Measurements from ENCODE around the gene ANKRD34A. TPM values are rescaled to one million over a fixed set of nuclear protein-coding genes. Genes with fewer than 3 reads are reported as not detected.

The ANKRD34A gene
- polyA plus RNA-seq (0.16 and 1.7 TPM in 2 replicates), polyA minus RNA-seq (0.73 and 1.5 TPM in 2 replicates)

GRCh38 chr1:145964328-145965118 is at the start of gene ANKRD34A, which contains the start of gene POLR3GL:
Gene ANKRD34A (minus strand): TSS chr1:145964575. CDS start chr1:145961759, 2,816 bp downstream.
Gene POLR3GL (plus strand): TSS chr1:145964690. CDS start chr1:145974866, 10,176 bp downstream.
- Histone ChIP-seq H3K9me3 (ENCODE audit: low read length) (no peaks in the 10 kb centered on the region), H3K9ac (ENCODE audit: low read length) (peak within 1 kb of the TSS; percentile 68), H3F3A (ENCODE audit: insufficient read depth, low read length, poor library complexity, severe bottlenecking) (peaks cover 7% of the 10 kb centered on the region), H3K27ac (ENCODE audit: low read length) (peak within 1 kb of the TSS; percentile 72), H3K27me3 (ENCODE audit: insufficient read depth, low read depth, low read length) (peaks cover 23% of the 10 kb centered on the region), H3K4me2 (ENCODE audit: low read length) (peak within 1 kb of the TSS; percentile 79), H3K4me3 (ENCODE audit: low read length) (peak within 1 kb of the TSS; percentile 68), H3K9me2 (ENCODE audit: insufficient read depth, low read length) (no peaks in the 10 kb centered on the region), H3K79me2 (replicated peaks; ENCODE audit: insufficient read depth, low read length) (no peaks in the 10 kb centered on the region), H2AFZ (ENCODE audit: low read depth, low read length) (peak within 1 kb of the TSS; percentile 85), H3K36me3 (ENCODE audit: insufficient read depth, low read length) (no peaks in the 10 kb centered on the region), H4K20me1 (ENCODE audit: insufficient read depth) (no peaks in the 10 kb centered on the region)
- TF ChIP-seq EZH2 (IDR thresholded peaks at IDR 0.05; ENCODE audit: borderline replicate concordance, insufficient read depth, low read length, poor library complexity, severe bottlenecking) (no peak), REST (IDR thresholded peaks at IDR 0.05; ENCODE audit: borderline replicate concordance) (peak; percentile 58), CTCF (IDR thresholded peaks at IDR 0.05; ENCODE audit: poor library complexity, severe bottlenecking) (no peak), POLR2AphosphoS5 (IDR thresholded peaks at IDR 0.05) (peak; percentile 93), RAD21 (conservative IDR thresholded peaks at IDR 0.05) (no peak), EP300 (conservative IDR thresholded peaks at IDR 0.05; ENCODE audit: poor library complexity, severe bottlenecking) (peak; percentile 31), MXI1 (conservative IDR thresholded peaks at IDR 0.05; ENCODE audit: poor library complexity, severe bottlenecking) (peak; percentile 55), TAF1 (IDR thresholded peaks at IDR 0.05; ENCODE audit: low read depth) (peak; percentile 30), SMC3 (conservative IDR thresholded peaks at IDR 0.05; ENCODE audit: poor library complexity) (peak; percentile 32)

GRCh38 chr1:146013559-146013922 is 49.2 kb upstream of the ANKRD34A start:
- H3K27me3 ChIP-seq (ENCODE audit: insufficient read depth, low read depth, low read length), result no peaks in the 10 kb centered on the region
- no peak overlapping the region for H3K27ac ChIP-seq (ENCODE audit: low read length)
- H3K4me2 ChIP-seq (ENCODE audit: low read length), result no peak overlapping the region
- no peaks in the 10 kb centered on the region for H3K9me2 ChIP-seq (ENCODE audit: insufficient read depth, low read length)
- no peaks in the 10 kb centered on the region for H3F3A ChIP-seq (ENCODE audit: insufficient read depth, low read length, poor library complexity, severe bottlenecking)
- H3K9ac ChIP-seq (ENCODE audit: low read length), result no peak overlapping the region
- TF ChIP-seq TAF1 (IDR thresholded peaks at IDR 0.05; ENCODE audit: low read depth) (no peak), EP300 (conservative IDR thresholded peaks at IDR 0.05; ENCODE audit: poor library complexity, severe bottlenecking) (no peak), RAD21 (conservative IDR thresholded peaks at IDR 0.05) (no peak), MXI1 (conservative IDR thresholded peaks at IDR 0.05; ENCODE audit: poor library complexity, severe bottlenecking) (no peak), EZH2 (IDR thresholded peaks at IDR 0.05; ENCODE audit: borderline replicate concordance, insufficient read depth, low read length, poor library complexity, severe bottlenecking) (no peak), REST (IDR thresholded peaks at IDR 0.05; ENCODE audit: borderline replicate concordance) (no peak), SMC3 (conservative IDR thresholded peaks at IDR 0.05; ENCODE audit: poor library complexity) (no peak), CTCF (IDR thresholded peaks at IDR 0.05; ENCODE audit: poor library complexity, severe bottlenecking) (no peak), POLR2AphosphoS5 (IDR thresholded peaks at IDR 0.05) (no peak)
- H3K4me3 ChIP-seq (ENCODE audit: low read length), result no peak overlapping the region
- H3K36me3 ChIP-seq (ENCODE audit: insufficient read depth, low read length), result no peaks in the 10 kb centered on the region
- H2AFZ ChIP-seq (ENCODE audit: low read depth, low read length), result no peak overlapping the region
- no peaks in the 10 kb centered on the region for H4K20me1 ChIP-seq (ENCODE audit: insufficient read depth)
- H3K9me3 ChIP-seq (ENCODE audit: low read length), result no peaks in the 10 kb centered on the region
- H3K79me2 ChIP-seq (replicated peaks; ENCODE audit: insufficient read depth, low read length), result no peaks in the 10 kb centered on the region

Measured in neural cell (in vitro differentiated cells).